Colonic mucosa (tissue), 4 donors: ENCODE data around the gene NOP16. TPM values are rescaled to one million over a fixed set of nuclear protein-coding genes. Genes with fewer than 3 reads are reported as not detected.

ENCODE experiments used
- DNase-seq: peaks from one replicate; pipeline ENCODE4 v3.0.0-alpha.2; 2020
- H3K27ac ChIP-seq: fragments of 200-600 bp; one replicate; pipeline ENCODE4 v1.8.0; 2021
- H3K27me3 ChIP-seq: fragments of 200-600 bp; one replicate; pipeline ENCODE4 v1.8.0; 2021
- H3K36me3 ChIP-seq: fragments of 200-600 bp; one replicate; pipeline ENCODE4 v1.8.0; 2021
- H3K4me1 ChIP-seq: fragments of 200-600 bp; one replicate; pipeline ENCODE4 v1.8.0; 2021; ENCODE audit warnings: mild to moderate bottlenecking
- H3K4me3 ChIP-seq: fragments of 200-600 bp; one replicate; pipeline ENCODE4 v1.8.0; 2021
- H3K9ac ChIP-seq, 2 donors: one replicate each; pipeline ENCODE4 v1.7.0; 2013; ENCODE audit warnings: control low read depth in 2 of 2, low read depth in 2 of 2, low read length in 2 of 2
- H3K9me3 ChIP-seq: fragments of 200-600 bp; one replicate; pipeline ENCODE4 v1.8.0; 2021
- intact Hi-C: fragments of 100-400 bp; cut with DNase I; formaldehyde crosslinking; loops from one replicate; pipeline ENCODE4 v1.14.1; 2022
- total RNA-seq, 2 donors: library from RNA; stranded (reverse); fragmentation: NEBNext Ultra II Directional in 1 of 2; extraction: Animal tissue kit (Norgen Biotek cat#: 25700) in 1 of 2; gene quantifications; one replicate each; pipeline ENCODE4 v1.2.1, GENCODE V29; 2021
- TF ChIP-seq, protein P1 (sequence below): fragments of 200-600 bp; IDR thresholded peaks from one replicate; pipeline ENCODE4 v1.8.0; 2022; ENCODE audit warnings: antibody characterized with exemption, mild to moderate bottlenecking
- donor health status: healthy.
- donor health status: DM: no; HTN: no; CAD: no.
- donor health status: DM: no; HTN: no; CAD: no.

The NOP16 gene
- total RNA-seq, 2 donors from 2014 or later: 17.1 to 45.7 TPM

DNA sequence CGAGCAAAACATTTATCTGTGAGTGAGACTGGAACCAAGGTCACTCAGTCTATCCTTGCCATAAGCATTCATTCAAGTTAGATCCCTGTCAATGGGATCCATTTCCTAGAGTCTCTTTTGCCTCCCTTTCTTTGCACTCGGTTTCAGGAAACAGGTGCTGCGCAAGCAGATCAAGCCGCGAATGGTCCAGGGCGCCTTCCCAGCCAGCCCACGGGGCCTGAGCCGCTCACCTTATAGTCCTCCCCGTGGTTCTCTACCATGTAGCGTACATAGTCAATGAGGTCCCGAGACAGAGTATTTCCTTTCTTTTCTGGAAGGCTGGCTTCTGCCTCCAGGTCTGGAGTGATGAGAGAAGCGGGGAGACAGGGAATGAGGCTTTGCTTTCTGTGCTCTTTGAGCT lies 3.4 kb downstream of the NOP16 start:
- H3K36me3 ChIP-seq: no peaks in the 10 kb centered on the region
- TF ChIP-seq, protein P1, sequence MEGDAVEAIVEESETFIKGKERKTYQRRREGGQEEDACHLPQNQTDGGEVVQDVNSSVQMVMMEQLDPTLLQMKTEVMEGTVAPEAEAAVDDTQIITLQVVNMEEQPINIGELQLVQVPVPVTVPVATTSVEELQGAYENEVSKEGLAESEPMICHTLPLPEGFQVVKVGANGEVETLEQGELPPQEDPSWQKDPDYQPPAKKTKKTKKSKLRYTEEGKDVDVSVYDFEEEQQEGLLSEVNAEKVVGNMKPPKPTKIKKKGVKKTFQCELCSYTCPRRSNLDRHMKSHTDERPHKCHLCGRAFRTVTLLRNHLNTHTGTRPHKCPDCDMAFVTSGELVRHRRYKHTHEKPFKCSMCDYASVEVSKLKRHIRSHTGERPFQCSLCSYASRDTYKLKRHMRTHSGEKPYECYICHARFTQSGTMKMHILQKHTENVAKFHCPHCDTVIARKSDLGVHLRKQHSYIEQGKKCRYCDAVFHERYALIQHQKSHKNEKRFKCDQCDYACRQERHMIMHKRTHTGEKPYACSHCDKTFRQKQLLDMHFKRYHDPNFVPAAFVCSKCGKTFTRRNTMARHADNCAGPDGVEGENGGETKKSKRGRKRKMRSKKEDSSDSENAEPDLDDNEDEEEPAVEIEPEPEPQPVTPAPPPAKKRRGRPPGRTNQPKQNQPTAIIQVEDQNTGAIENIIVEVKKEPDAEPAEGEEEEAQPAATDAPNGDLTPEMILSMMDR: no peak
- intact Hi-C loops: no loop called here

DNA sequence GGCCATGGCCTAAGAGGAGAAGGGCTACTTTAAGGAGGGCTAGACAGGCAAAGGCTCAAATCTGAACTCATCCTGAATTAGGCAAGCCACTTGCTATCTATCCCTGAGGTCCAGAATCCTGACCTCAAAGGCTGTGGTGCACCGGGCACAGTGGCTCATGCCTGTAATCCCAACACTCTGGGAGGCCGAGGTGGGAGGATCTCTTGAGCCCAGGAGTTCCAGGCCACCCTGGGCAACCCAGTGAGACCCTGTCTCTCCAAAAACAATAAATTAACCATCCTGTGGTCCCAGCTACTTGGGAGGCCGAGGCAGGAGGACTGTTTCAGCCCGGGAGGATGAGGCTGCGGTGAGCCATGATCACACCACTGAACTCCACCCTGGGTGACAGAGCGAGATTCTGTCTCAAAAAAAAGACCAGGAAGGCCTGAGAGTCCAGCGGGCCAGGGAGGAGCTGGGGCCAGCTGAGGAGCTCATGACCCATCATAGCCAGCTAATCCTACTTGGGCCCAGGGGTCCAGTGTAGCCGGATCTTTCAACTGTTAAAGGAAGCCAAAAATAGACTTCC lies 4.0 kb downstream of the NOP16 start:
- Histone ChIP-seq H3K4me3 (no peak overlapping the region), H3K9ac (no peak overlapping the region), H3K27ac (no peak overlapping the region), H3K27me3 (no peaks in the 10 kb centered on the region), H3K36me3 (no peaks in the 10 kb centered on the region), H3K4me1 (peaks cover 5% of the 10 kb centered on the region), H3K9me3 (no peaks in the 10 kb centered on the region)
- no peak for DNase-seq
- intact Hi-C loops: no loop called here
- TF ChIP-seq, protein P1: no peak

More for the DNA sequence above, 3.4 kb downstream of the NOP16 start:
- Histone ChIP-seq H3K9ac (no peak overlapping the region), H3K9me3 (no peaks in the 10 kb centered on the region), H3K4me3 (no peak overlapping the region), H3K4me1 (peaks cover 5% of the 10 kb centered on the region), H3K27ac (no peak overlapping the region), H3K27me3 (no peaks in the 10 kb centered on the region)
- no peak for DNase-seq

DNA sequence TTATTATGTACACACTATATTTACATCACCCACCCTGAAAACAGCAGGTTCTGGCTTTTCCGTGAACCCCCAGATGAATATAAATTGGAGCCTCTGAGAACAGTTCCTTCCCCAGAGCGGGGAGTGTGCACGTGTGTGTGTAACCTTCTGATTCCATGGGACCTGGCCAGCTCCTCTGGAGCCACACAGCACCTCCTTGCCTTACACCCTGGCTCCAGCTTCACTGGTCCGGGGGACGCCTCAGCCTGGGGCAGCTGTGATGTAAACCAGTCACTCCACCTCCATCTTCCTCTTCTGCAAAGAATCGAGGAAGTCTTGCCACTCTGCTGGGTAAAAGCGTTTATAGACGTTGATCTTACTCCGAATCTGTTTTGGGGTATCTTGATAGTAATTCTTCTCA lies 4.4 kb downstream of the NOP16 start:
- TF ChIP-seq, protein P1: no peak
- no peaks in the 10 kb centered on the region for H3K36me3 ChIP-seq
- intact Hi-C loops: no loop called here
- peaks cover 5% of the 10 kb centered on the region for H3K4me1 ChIP-seq
- H3K9me3 ChIP-seq: no peaks in the 10 kb centered on the region
- no peak overlapping the region for H3K9ac ChIP-seq
- DNase-seq: no peak
- no peaks in the 10 kb centered on the region for H3K27me3 ChIP-seq
- no peak overlapping the region for H3K4me3 ChIP-seq
- H3K27ac ChIP-seq: no peak overlapping the region

DNA sequence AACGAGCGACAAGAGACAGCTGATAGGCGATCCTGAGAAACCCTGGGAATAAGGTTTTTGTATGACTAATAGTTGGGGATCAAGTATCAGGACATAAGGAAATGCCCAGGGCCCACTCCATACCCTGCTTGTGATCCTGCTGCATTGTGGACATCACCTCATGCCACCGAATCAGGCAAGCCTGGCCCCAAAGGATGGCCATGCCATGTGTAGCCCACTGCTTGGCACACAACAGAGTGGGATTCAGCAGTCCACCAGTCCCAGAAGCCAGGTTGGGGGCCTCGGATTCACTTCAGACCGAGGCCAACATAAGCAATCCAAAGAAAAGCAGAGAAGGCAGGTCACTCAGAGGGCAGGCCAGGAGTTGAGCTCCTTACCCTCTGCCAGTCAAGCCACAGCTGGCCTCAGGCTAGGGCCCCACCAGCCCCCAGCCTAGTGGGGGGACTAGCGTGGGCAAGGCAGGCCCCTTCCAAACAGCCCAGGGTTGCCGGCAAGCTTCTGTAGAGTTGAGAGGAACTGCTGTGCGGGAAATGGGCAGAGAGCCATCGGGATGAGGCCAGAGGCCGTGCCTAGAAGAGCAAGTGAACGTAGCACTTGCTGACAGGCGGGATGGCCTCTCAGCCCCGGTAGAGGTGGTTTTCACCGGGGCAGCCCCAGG lies 5.0 kb downstream of the NOP16 start:
- Histone ChIP-seq H3K4me3 (no peak overlapping the region), H3K27ac (no peak overlapping the region), H3K4me1 (peaks cover 5% of the 10 kb centered on the region), H3K9me3 (no peaks in the 10 kb centered on the region), H3K9ac (no peak overlapping the region), H3K27me3 (no peaks in the 10 kb centered on the region), H3K36me3 (no peaks in the 10 kb centered on the region)
- intact Hi-C loops: no loop called here
- no peak for DNase-seq
- TF ChIP-seq, protein P1: no peak

DNA sequence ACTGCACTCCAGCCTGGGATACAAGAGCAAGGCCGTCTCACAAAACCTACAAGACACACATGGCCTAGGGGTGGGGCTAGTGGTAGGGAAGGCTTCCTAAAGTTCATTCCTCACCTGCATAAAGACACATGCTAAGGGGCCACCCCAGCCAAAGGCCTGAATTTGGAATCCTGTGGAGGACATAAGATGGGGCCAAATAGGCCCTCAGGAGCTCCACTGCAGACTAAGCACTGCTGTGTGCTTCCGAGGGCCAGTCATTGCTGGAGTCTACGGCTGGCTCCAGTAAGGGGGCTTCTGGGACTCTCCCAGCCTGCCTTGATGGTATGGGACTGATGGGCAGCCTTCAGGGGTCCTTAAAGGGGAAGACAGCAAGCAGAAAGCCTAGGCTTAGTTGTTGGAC lies 5.7 kb downstream of the NOP16 start:
- H3K27me3 ChIP-seq: no peaks in the 10 kb centered on the region
- TF ChIP-seq, protein P1: no peak
- no peak overlapping the region for H3K4me3 ChIP-seq
- no peak for DNase-seq
- no peak overlapping the region for H3K27ac ChIP-seq
- H3K9me3 ChIP-seq: no peaks in the 10 kb centered on the region
- intact Hi-C loops: no loop called here
- H3K9ac ChIP-seq: no peak overlapping the region
- peaks cover 4% of the 10 kb centered on the region for H3K4me1 ChIP-seq
- no peaks in the 10 kb centered on the region for H3K36me3 ChIP-seq
